AG04449 (cell line): ENCODE measurements around the gene WWC2.

Source experiments
- CTCF ChIA-PET: fragments of 350-600 bp; formaldehyde crosslinking; extraction: SDS; loops from one replicate; lab custom pipeline; 2021; ENCODE audit warnings: antibody characterized with exemption; lab: Yijun Ruan, JAX
- POLR2A ChIA-PET: fragments of 400-600, 350-600 bp; formaldehyde crosslinking; extraction: SDS; loops from one replicate; lab custom pipeline; 2020; ENCODE audit warnings: antibody characterized with exemption, inconsistent platforms; lab: Yijun Ruan, JAX
- DNase-seq: peaks from one replicate; pipeline ENCODE4 v3.0.0-alpha.2; 2010; ENCODE audit warnings: low read depth, low spot score
- H3K4me3 ChIP-seq: 2 replicates; pipeline ENCODE4 v1.5.1; 2011; ENCODE audit warnings: low read depth, mild to moderate bottlenecking, control low read depth, low read length
- CTCF ChIP-seq: IDR thresholded peaks from one replicate; pipeline ENCODE4 v1.5.1; 2011; ENCODE audit warnings: mild to moderate bottlenecking, moderate library complexity, low read length, control low read depth, inconsistent platforms; ENCODE audit not compliant: insufficient read depth; ENCODE audit errors: missing control alignments

WWC2 gene

DNA sequence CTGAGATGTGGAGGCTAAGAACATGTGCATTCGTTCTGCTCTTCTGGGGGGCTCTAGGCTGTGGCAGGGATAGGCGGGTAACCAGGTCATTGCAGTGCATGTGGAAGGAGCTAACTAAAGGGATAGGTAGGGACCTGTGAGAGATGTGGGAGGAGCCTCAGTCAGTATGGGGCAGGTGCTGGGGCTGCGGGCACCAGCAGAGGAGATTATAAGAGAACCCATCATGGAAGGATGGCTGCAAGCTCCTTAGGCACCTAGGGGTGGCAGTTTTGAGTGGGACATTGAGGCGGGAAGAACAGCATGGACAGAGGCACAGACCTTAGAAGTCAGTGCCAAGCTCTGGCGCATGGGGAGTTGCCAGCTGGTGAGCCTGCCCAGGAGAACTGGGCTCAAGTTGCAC lies 213.8 kb downstream of the WWC2 start:
- no peak for TF ChIP-seq CTCF
- DNase-seq = no peak
- H3K4me3 ChIP-seq = no peak overlapping the region
- ChIA-PET CTCF (interaction anchor here (1.1 to 1.4 kb wide), 2 partner anchors 9 to 86 kb away, joined by 3 to 4 read pairs; no protein-coding TSS in a partner anchor), POLR2A (no interaction called here)

GRCh38 chr4:183314336-183314735 lies 215.3 kb downstream of the WWC2 start:
- ChIA-PET POLR2A (no interaction called here), CTCF (interaction anchor here (1.4 kb wide), 1 partner anchor 85 kb away, joined by 4 read pairs; no protein-coding TSS in a partner anchor)
- no peak for DNase-seq
- H3K4me3 ChIP-seq = no peak overlapping the region
- TF ChIP-seq CTCF = no peak

- POLR2A ChIA-PET = no interaction called here
- TF ChIP-seq CTCF = no peak
- CTCF ChIA-PET = no interaction called here
- no peak overlapping the region for H3K4me3 ChIP-seq
- no peak for DNase-seq
These were observed 215.7 kb downstream of the WWC2 start for GRCh38 chr4:183314806-183315205.

DNA sequence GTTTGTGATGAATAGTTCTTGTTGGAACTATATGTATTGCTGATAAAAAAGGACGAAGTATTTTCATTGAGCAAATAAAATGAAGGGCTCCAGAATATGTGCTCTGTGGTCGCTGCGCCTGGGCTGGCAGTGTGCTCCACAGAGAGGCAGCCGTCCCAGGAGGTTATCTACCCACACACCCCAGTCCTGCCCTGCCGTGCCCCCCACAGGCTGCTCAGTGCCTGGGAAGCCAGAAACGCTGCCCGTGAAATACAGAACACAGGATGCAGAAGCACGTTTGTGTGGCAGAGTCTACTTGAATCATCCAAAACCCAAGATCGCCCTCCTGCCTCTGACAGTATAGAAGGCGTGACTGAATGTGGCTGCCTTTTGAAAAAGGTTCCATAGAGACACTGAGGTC lies 219.6 kb downstream of the WWC2 start:
- ChIA-PET CTCF (interaction anchor here (1.7 kb wide), 1 partner anchor 56 kb away, joined by 5 read pairs; no protein-coding TSS in a partner anchor), POLR2A (no interaction called here)
- TF ChIP-seq CTCF = no peak
- no peak overlapping the region for H3K4me3 ChIP-seq
- DNase-seq = no peak

DNA sequence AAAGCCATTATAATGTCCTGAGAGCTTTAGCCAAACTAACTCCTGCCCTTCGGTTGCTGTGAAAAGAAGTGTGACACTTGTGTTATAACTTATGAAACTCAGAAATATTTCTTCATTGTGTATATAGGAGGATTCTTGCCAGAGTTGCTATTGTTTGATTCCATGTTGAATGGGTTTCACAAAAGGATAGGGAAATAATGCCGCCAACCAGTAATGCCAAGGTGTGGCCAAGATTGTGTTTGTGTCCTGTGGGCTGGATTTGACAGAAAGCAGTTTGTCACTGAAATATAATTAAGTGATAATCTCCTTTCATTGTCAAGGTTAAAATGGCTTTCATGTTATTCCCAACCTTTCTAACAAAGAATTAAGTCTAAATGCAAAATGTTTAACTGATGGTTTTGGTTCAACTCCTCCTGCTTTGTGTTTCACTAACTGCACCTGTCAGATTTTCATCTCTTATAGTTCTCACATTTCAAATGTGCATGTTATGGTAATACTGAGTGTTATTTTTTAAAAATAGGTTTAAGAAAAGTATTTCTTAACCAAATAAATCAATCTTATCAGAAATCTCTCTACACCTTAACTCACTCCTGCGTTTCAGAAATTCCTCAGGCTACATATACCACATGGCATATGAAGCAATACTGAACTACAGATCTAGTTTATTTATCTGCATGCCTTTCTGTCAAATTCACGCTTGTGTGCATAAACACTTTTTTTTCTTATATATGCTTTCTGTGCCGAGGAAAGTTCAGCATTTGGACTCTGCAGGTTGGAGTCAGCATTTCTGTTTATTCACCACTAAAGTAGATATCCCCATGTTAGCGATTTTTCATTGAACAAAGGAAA lies 221.4 kb downstream of the WWC2 start, which contains the start of gene CLDN22:
Gene CLDN22, minus strand, starts transcription at position 66 of the 849 bp plus-strand sequence. Its CDS starts 58 bp downstream, at position 8.
- CTCF ChIA-PET = no interaction called here
- POLR2A ChIA-PET = no interaction called here
- no peak for DNase-seq
- no peak within 1 kb of the TSS for H3K4me3 ChIP-seq
- TF ChIP-seq CTCF = no peak

GRCh38 chr4:183321079-183321478 lies 222.0 kb downstream of the WWC2 start:
- no peak for DNase-seq
- CTCF ChIA-PET = no interaction called here
- no peak overlapping the region for H3K4me3 ChIP-seq
- POLR2A ChIA-PET = no interaction called here
- no peak for TF ChIP-seq CTCF
